Activated CD4-positive, alpha-beta T cell treated with anti-CD3 and anti-CD28 coated beads, Interleukin-2, Interleukin-4, amounts not matched to agents 100 ng/mL and 50 ng/mL, durations not matched to agents 16 hours and 8 hours (primary cell): ENCODE data around the gene EFCAB13.
"Not testable (repeated sequence)": the region's sequence is repeated elsewhere in the genome, so short reads cannot be mapped to it uniquely, and the experiment has no call there.

Experiments used
- DNase-seq: peaks from one replicate; pipeline ENCODE4 v3.0.0-alpha.2; 2020; ENCODE audit warnings: low spot score

Gene EFCAB13

DNA sequence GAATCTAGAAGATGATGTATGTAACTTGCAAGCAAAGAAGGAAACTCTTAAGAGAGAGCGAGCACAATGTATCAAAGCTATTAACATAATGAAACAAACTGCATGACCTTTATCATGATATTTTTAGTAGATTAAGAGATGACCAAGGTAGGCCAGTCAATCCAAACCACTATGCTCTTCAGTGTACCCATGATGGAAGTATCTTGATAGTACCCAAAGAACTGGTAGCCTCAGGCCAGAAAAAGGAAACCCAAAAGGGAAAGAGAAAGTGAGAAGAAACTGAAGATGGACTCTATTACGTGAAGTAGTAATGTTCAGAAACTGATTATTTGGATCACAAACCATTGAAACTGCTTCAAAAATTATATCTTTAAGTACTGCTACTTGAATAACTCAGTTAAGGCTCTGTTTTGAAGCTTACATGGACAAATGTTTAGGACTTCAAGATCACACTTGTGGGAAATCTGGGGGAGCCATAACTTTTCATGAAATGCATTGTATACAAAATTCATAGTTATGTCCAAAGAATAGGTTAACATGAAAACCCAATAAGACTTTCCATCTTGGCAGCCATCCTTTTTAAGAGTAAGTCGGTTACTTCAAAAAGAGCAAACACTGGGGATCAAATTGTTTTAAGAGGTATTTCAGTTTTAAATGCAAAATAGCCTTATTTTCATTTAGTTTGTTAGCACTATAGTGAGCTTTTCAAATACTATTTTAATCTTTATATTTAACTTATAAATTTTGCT, 102.3 kb downstream of the EFCAB13 start:
- DNase-seq: not testable (repeated sequence)

- no peak for DNase-seq
Observed at GRCh38 chr17:47427985-47428384, 104.2 kb downstream of the EFCAB13 start.

- DNase-seq: not testable (repeated sequence)
Observed at GRCh38 chr17:47432240-47432639, 108.5 kb downstream of the EFCAB13 start.

- no peak for DNase-seq
Observed at GRCh38 chr17:47465165-47465564, 141.4 kb downstream of the EFCAB13 start.

- DNase-seq: not testable (repeated sequence)
Observed at GRCh38 chr17:47466976-47467375, 143.2 kb downstream of the EFCAB13 start.

GRCh38 chr17:47470836-47471235, 147.1 kb downstream of the EFCAB13 start:
- DNase-seq: no peak

DNA sequence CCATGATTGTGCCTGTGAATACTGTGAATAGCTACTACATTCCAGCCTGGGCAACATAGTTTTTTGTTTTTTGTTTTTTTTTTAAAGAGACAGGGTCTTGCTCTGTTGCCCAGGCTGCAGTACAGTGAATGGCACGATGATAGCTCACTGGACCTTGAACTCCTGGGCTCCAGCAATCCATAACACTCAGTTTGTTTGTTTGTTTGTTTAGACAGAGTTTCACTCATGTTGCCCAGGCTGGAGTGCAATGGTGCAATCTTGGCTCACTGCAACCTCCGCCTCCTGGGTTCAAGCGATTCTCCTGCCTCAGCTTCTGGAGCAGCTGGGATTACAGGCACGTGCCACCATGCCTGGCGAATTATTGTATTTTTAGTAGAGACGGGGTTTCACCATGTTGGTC, 148.3 kb downstream of the EFCAB13 start:
- not testable (repeated sequence) for DNase-seq
